ENCODE measurements around the gene AARS2. TPM values are rescaled to one million over a fixed set of nuclear protein-coding genes. Genes with fewer than 3 reads are reported as not detected.

AARS2 gene
- total and polyA plus RNA-seq, 2 of the 8 experiments (the other 6 are each of a cell fraction or from before 2014, with no cell fraction given), result 8.6 to 20.4 TPM

- no peak for TF ChIP-seq CHD7 (IDR thresholded peaks at IDR 0.05; ENCODE audit: insufficient replicate concordance, low read length)
- TF ChIP-seq TCF12 (IDR thresholded peaks at IDR 0.05; ENCODE audit: low read depth, low read length), result no peak
- TF ChIP-seq CREB1 (IDR thresholded peaks at IDR 0.05), result no peak
- TF ChIP-seq RBBP5 (IDR thresholded peaks at IDR 0.05; ENCODE audit: borderline replicate concordance, low read depth, low read length), result no peak
- no peak for TF ChIP-seq SUZ12 (IDR thresholded peaks at IDR 0.05; ENCODE audit: low read length)
- no peak for TF ChIP-seq POLR2AphosphoS5 (IDR thresholded peaks at IDR 0.05; ENCODE audit: low read depth, low read length)
These were observed 43.8 kb downstream of the AARS2 start (continued) for GRCh38 chr6:44269178-44269920.
